Skin of body (tissue), 2 donors: ENCODE measurements around the gene DHRS7B. TPM values are rescaled to one million over a fixed set of nuclear protein-coding genes. Genes with fewer than 3 reads are reported as not detected.

Source experiments
- DNase-seq: peaks from one replicate; lab custom pipeline; 2025; lab: John Stamatoyannopoulos, UW
- total RNA-seq: library from RNA; depleted of rRNA; stranded (reverse); fragments of >200 nt; gene quantifications from one replicate; pipeline ENCODE4 v1.2.3, GENCODE V29; 2014

The DHRS7B gene
- total RNA-seq, 1 donor from 2014 or later, result 13.8 TPM

- DNase-seq, result no peak
These were observed 26.0 kb downstream of the DHRS7B start for GRCh38 chr17:21152731-21153130.

- DNase-seq, result no peak
These were observed 31.0 kb downstream of the DHRS7B start for GRCh38 chr17:21157586-21158370.

- no peak for DNase-seq
These were observed 33.6 kb downstream of the DHRS7B start for GRCh38 chr17:21160401-21160800.

GRCh38 chr17:21161498-21162393 is 35.0 kb downstream of the DHRS7B start:
- peak; percentile 70 for DNase-seq

- peak; percentile 70 for DNase-seq
These were observed 35.6 kb downstream of the DHRS7B start for GRCh38 chr17:21162394-21162775.

GRCh38 chr17:21163101-21163500 is 36.3 kb downstream of the DHRS7B start:
- no peak for DNase-seq

GRCh38 chr17:21164216-21164615 is 37.5 kb downstream of the DHRS7B start:
- no peak for DNase-seq

- DNase-seq, result no peak
These were observed 37.9 kb downstream of the DHRS7B start for GRCh38 chr17:21164620-21165019.

GRCh38 chr17:21165922-21166594 is 39.3 kb downstream of the DHRS7B start:
- no peak for DNase-seq

- DNase-seq, result peak; percentile 61
These were observed 39.9 kb downstream of the DHRS7B start for GRCh38 chr17:21166595-21167210.

- no peak for DNase-seq
These were observed 40.5 kb downstream of the DHRS7B start for GRCh38 chr17:21167303-21167702.

GRCh38 chr17:21168555-21168865 is 41.7 kb downstream of the DHRS7B start:
- no peak for DNase-seq

GRCh38 chr17:21169496-21169895 is 42.7 kb downstream of the DHRS7B start:
- no peak for DNase-seq

GRCh38 chr17:21170809-21171208 is 44.0 kb downstream of the DHRS7B start:
- DNase-seq, result no peak

- DNase-seq, result no peak
These were observed 44.7 kb downstream of the DHRS7B start for GRCh38 chr17:21171309-21171922.

- no peak for DNase-seq
These were observed 45.3 kb downstream of the DHRS7B start for GRCh38 chr17:21171970-21172510.

GRCh38 chr17:21172846-21173245 is 46.1 kb downstream of the DHRS7B start:
- no peak for DNase-seq

GRCh38 chr17:21173543-21173942 is 46.8 kb downstream of the DHRS7B start:
- no peak for DNase-seq

- no peak for DNase-seq
These were observed 47.4 kb downstream of the DHRS7B start for GRCh38 chr17:21174186-21174585.

- peak; percentile 21 for DNase-seq
These were observed 47.9 kb downstream of the DHRS7B start for GRCh38 chr17:21174713-21175112.
